WERI-Rb-1 (cell line): ENCODE data around the gene AOPEP.

ENCODE experiments used
- DNase-seq: peaks from one replicate; pipeline ENCODE4 v3.0.0-alpha.2; 2020
- H3K27ac ChIP-seq: fragments of 250-450 bp; sonication (Bioruptor Pico); 2 replicates; pipeline ENCODE4 v1.5.1; 2020; ENCODE audit warnings: mild to moderate bottlenecking, moderate library complexity
- H3K27me3 ChIP-seq: fragments of 250-450 bp; sonication (Bioruptor Pico); 2 replicates; pipeline ENCODE4 v1.5.1; 2021; ENCODE audit warnings: mild to moderate bottlenecking, low read depth, moderate library complexity; ENCODE audit not compliant: insufficient read depth, severe bottlenecking
- H3K36me3 ChIP-seq: fragments of 250-450 bp; sonication (Bioruptor Pico); 2 replicates; pipeline ENCODE4 v1.5.1; 2020; ENCODE audit warnings: mild to moderate bottlenecking, moderate library complexity
- H3K4me3 ChIP-seq: 2 replicates; pipeline ENCODE4 v1.5.1; 2011; ENCODE audit warnings: low read depth, mild to moderate bottlenecking, control low read depth, low read length
- H3K9me3 ChIP-seq: fragments of 250-450 bp; sonication (Bioruptor Pico); 2 replicates; pipeline ENCODE4 v1.5.1; 2021; ENCODE audit warnings: mild to moderate bottlenecking, moderate library complexity; ENCODE audit not compliant: severe bottlenecking
- CTCF ChIP-seq: IDR thresholded peaks from 2 replicates; pipeline ENCODE4 v1.5.1; 2011; ENCODE audit warnings: low read depth, mild to moderate bottlenecking, control low read depth, inconsistent platforms, low read length

The AOPEP gene

GRCh38 chr9:94922098-94922607 lies 195.7 kb downstream of the AOPEP start:
- no peak for TF ChIP-seq CTCF
- no peak for DNase-seq
- H3K27ac ChIP-seq: no peak overlapping the region

GRCh38 chr9:94922691-94923107 lies 196.2 kb downstream of the AOPEP start:
- no peak overlapping the region for H3K27ac ChIP-seq
- DNase-seq: no peak
- no peak overlapping the region for H3K4me3 ChIP-seq
- H3K9me3 ChIP-seq: no peaks in the 10 kb centered on the region
- no peaks in the 10 kb centered on the region for H3K27me3 ChIP-seq
- H3K36me3 ChIP-seq: no peaks in the 10 kb centered on the region
- TF ChIP-seq CTCF: no peak

More at GRCh38 chr9:94922098-94922607, 195.7 kb downstream of the AOPEP start:
- Histone ChIP-seq H3K4me3 (no peak overlapping the region), H3K36me3 (no peaks in the 10 kb centered on the region), H3K27me3 (no peaks in the 10 kb centered on the region), H3K9me3 (no peaks in the 10 kb centered on the region)

- Histone ChIP-seq H3K27me3 (no peaks in the 10 kb centered on the region), H3K27ac (no peak overlapping the region), H3K4me3 (no peak overlapping the region), H3K36me3 (no peaks in the 10 kb centered on the region), H3K9me3 (no peaks in the 10 kb centered on the region)
- no peak for TF ChIP-seq CTCF
- DNase-seq: no peak
Observed at GRCh38 chr9:94923326-94924089, 197.0 kb downstream of the AOPEP start.

GRCh38 chr9:94925751-94926430 lies 199.4 kb downstream of the AOPEP start:
- no peak for DNase-seq
- no peak for TF ChIP-seq CTCF
- no peaks in the 10 kb centered on the region for H3K9me3 ChIP-seq
- no peak overlapping the region for H3K27ac ChIP-seq
- no peak overlapping the region for H3K4me3 ChIP-seq
- H3K36me3 ChIP-seq: no peaks in the 10 kb centered on the region
- no peaks in the 10 kb centered on the region for H3K27me3 ChIP-seq

- no peak for DNase-seq
- TF ChIP-seq CTCF: no peak
- no peaks in the 10 kb centered on the region for H3K36me3 ChIP-seq
- H3K27me3 ChIP-seq: no peaks in the 10 kb centered on the region
- no peak overlapping the region for H3K4me3 ChIP-seq
- no peak overlapping the region for H3K27ac ChIP-seq
- no peaks in the 10 kb centered on the region for H3K9me3 ChIP-seq
Observed at GRCh38 chr9:94926431-94926800, 199.9 kb downstream of the AOPEP start.
